Activated CD4-positive, alpha-beta T cell treated with anti-CD3 and anti-CD28 coated beads for 4 hours (primary cell): ENCODE results near the gene SYNE3.

Experiments used
- DNase-seq, 2 donors: peaks; one replicate each; pipeline ENCODE4 v3.0.0-alpha.2; 2020

SYNE3 gene

DNA sequence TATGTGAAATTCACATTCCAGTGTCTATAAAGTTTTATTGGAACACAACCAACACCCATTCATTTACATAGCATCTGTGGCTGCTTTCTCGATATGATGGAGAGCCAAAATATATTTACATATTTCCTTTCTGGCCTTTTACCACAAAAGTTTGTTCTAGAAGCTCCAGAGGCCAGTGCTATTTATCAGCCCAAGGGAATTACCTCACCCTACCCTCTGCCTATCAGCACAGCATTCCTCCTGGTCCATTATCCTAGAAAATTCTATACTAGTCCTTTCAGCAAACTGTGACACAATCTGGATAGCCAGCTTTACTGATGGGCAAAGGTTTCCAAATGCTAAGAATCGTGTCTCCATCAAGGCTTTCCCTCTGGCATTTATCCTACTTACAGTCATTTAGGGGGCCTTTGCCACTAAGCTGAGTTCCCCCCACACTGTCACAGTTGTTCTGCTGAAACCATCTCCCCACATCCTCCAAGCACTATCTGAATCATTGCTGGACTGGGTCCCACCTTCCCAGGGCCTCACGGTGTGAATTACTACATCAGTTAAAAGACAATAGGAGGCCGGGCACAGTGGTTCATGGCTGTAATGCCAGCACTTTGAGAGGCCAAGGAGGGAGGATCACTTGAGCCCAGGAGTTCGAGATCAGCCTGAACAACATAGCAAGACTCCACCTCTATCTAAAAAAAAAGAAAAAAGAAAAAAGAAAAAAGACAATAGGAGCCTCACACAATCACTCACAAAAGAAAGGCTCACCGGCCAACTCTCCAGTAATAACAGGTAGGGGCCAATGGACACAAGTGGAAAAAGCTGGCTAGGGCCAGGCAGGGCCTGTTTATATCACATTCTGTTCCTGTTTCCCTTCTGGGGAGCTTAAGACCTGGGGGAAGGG, 12.1 kb downstream of the SYNE3 start:
- no peak for DNase-seq

DNA sequence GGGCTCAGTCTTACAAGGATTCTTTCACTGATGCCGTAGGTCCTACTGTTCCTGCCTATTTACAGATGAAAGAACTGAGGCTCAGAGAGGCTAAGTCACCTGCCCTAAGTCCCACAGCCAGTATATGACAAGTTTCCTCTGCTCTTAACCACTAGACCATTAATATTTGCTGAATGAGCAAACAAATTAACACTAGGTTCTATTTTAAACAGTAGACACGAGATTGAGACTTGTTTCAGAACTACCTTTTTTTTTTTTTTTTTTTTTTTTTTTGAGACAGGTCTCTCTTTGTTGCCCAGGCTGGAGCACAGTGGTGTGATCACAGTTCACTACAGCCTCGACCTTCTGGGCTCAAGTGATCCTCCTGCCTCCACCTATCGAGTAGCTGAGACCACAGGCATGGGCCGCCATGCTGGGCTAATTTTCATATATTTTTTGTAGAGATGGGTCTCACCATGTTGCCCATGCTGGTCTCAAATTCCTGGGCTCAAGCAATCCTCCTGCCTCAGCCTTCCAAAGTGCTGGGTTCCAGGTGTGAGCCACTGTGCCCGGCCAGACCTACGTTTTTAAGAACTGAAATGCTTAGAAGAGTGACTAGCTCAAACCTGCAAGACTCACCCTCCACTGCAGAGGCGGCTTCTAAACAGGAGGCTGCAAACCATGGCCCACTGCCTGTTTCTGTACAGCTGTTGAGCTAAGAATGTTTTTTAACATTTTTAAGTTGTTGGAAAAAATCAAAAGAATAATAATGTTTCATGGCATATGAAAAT, 12.9 kb downstream of the SYNE3 start:
- DNase-seq: no peak

DNA sequence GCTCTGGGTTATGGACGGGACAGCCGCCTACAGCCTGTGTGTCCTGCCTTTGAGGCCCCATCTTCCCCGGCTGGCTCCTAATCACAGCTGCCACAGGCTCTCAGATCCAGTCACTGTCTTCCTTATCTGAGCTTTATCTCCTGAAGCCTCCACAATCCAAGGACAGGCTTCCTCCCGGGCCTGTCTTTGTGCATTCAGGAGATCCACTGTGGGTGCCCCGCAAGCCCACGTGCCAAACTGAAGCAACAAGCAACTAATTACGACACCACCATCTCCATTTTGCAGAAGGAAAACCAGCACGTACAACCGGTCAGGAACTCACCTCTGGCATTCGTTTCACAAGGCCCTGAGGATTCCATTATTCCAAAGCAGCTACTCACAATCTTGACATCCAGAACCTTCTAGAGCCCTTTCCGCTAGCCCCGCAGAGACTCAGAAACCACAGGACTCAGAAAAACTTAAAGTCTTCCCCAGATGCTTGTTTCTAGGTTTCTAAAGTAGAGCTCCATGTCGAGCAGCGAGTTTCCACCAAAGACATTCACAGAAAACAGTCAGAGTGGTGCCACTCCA, 14.0 kb downstream of the SYNE3 start:
- DNase-seq: no peak

DNA sequence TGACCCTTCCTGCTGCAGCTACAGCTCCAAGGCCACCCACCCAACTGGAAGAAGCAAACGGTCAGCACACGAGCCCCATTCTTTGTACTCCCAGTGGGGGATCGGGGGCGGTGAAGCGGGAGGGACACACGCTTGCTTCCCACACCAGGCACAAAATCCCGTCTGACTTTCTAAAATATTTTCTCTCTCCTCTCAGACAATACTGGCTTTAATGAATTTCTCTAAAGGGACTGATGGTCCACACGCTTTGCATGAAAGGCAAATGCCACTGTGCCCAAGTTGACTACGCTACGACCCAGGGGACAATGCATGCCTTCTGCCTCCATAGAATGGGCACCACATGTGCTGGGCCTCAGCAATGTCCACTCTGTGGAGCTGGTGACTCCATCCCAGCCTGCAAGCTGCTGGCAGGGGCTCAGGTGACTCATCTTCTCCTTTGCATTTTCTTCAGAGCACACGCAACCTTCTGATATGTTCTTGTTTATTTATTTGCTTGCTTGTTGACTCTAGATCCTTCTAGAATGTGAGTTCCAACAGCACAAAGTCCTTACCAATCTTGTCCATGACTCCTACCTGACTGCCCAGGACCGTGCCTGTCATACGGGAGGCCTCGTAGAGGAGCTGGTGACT, 15.6 kb downstream of the SYNE3 start:
- no peak for DNase-seq

DNA sequence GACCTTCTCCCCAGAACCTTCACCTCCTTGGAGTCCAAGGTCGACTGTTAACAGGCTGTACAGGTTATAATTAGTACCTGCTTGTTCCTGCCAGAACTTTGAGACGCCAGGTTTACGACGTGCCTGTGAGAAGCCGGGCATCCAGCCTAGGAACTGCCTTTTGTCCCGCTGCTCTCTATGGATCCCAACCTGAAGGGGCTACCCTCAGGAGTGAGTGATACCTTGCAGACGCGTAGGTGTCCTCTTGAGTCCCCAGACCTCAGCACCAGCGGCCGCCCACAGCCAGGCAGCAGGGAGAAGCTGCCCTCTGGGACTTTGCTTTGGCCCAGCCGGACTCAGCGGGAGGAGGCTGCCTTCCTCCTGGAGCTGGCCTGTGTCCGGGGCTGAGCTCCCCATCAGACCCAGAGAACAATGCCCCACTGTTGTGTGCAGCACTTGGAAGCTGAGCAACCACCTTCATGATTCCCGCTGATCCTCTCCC, 16.2 kb downstream of the SYNE3 start:
- DNase-seq: no peak

DNA sequence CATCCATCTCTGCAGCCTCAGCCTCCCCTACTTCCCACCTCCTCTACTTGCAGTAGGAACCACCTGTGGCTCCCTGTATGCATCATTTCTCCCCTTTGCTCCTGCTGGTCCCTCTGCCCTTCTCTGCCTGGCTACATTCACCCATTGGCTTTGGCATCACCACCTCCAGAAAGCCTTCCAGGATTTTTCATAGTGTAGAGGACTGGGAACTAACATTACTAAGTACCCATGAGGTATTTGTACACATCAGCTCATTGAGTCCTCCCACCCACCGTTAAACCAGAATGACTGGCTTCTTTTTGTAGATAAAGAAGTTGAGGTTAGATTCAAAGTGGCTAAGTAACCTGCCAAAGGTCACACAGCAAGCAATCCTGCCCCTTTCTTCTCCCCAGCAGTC, 17.1 kb downstream of the SYNE3 start:
- DNase-seq: no peak

DNA sequence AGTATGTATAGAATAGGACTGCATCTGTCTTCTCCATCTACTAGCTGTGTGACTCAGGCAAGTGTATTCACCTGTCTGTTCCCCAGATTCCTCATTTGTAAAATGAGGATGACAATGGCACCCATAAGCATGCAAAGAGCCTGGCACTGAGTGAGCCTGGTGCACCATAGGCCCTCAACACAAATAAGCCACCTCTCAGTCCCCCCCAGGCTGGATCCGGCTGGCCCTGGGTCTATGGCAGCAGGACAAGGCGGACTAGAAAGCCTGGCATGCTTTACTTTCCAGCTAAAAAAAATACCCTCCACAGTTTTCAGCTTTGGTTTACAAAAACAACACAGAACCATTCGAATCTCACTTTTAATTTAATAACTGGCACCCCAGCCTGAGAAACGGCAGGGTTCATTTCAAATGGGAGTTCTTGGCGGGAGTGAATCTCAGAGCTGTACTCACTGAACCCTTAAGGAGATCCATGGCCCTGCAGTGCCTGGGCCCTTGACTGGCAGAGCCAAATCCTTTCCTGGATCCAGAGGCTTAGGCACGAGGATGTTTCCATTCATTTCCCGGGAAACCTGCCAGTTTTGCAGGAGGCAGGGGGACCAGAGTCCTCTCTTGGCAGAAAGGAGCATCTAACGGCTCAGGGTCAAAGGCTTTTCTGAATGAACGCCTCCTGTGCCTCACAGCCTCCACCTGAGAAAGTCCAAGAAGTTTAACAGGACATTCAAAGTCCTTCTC, 17.7 kb downstream of the SYNE3 start:
- no peak for DNase-seq

DNA sequence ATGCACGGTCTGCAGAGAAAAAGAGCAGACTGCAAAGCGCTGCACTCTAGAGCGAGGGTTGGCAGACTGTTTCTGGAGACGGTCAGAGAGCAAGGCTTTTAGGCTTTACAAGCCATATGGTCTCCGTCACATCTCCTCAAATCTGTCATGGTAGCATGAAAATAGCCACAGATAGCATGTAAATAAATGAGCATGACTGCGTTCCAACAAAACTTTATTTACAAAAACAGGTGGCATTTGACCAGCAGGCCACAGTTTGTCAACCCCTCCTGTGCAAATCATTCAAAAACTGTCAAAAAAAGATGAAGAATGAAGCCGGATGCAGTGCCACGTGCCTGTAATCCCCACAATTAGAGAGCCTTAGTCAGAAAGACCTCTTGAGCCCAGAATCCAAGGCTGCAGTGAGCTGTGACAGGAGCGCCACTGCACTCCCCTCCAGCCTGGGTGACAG, 18.9 kb downstream of the SYNE3 start:
- DNase-seq: no peak

DNA sequence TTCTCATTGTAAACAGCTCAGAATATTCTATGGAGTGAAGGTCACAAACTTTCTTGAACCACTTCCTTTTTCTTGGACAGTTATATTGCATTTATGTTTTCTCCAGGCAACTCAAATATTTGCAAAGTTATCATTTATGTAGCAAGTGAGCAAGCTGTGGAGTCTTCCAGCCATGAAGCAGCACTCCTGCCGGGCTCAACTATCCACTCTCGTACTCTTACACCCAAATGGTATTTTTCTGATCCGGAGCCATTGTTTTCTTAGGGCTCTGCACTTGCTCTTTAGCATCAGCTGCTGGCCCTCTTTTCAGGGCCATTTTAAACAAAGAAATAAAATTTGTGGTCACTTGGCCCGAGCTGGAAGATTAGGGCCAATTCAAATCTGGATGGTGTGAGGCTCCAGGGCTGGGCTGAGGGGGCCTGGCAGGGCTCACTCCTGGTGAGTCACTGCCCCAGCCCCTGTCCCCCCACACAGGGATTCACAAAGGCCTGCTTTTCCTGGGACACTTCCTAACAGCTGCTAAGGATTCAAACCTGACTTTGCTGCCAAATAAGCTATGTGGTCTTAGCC, 19.7 kb downstream of the SYNE3 start:
- DNase-seq: no peak

DNA sequence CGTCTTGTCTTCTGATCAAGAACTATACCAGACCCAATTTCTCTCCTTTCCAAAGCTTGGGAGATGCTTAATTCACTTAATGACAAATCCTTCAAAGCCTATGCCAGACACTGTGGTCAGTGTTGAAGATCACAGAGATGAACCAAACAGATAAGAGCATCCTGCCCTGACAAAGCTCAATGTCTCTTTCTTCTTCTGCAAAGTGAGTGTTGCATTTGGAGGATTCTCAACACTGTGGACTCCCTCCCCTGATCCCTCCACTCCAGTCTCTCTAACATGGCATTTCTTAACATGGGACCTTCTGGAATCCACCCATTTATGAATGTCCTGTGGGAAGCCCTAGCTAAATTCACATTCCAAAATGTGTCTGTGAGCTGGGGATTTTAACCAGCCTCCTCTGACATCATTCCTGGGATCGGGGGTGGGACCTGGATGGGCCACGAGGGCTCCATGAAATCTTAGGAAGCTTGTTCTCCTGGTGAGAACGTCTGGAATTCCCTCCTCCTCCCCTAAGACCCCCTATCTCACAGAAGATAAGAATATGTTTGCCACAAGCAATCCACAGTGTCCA, 20.3 kb downstream of the SYNE3 start:
- no peak for DNase-seq

DNA sequence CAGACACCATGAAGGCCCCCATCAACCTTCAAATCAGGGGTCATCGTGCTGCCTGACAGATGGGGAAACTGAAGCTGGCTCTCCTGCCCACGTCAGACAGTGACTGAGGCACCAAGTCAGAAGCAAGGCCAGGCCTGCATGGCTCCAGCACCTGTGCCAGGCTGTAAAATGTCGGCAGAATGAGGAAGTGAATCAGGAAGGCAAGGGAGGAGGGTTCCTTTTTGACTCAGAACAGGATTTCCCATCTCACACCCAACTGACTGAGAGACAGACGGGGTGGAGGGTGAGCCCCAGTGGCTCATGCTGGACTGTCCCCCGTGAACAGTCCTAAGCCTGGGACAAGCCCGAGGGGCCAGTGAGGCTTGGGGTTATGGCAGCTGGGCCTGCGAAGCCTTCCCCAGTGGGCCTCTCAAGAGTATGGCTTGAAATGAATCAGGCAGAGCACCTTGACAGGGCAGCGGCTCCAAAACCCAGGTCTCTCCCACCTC, 20.9 kb downstream of the SYNE3 start:
- DNase-seq: no peak

DNA sequence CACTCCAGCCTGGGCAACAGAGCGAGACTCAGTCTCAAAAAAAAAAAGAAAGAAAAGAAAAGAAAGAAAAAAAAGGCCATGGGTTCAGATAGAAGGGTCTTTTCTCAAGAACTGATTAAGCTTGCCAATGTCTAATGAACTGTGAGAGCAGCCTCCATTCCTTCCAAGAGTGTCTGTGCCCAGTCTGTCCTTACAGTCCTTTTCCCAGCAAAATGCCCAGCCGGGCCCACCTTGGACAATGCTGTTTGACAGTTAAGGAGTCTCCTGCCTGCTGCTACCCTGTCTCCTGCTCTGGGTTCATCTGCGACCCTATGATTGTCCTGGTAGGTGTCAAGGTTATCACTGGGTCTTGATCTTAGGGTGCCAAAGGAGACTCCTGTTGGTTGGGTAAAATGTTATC, 21.4 kb downstream of the SYNE3 start:
- no peak for DNase-seq

DNA sequence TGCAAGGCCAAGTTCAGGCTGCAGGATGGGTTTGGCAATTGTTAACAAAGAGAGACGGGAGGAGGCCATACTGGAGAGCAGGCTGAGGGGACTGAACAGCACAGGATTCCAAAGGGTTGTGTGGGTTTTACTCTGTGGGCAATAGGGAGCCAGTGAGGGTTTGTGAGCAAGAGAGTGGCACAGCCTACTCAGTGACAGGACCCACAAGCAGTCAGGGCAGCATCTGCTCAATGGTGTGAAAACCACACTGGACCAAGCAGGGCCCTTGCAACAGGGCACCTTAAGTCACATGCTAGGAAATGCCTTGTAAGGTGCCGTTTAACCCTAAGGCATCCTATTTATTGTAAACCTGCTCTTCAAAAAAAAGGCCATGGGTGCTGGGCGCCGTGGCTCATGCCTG, 22.0 kb downstream of the SYNE3 start:
- DNase-seq: no peak

DNA sequence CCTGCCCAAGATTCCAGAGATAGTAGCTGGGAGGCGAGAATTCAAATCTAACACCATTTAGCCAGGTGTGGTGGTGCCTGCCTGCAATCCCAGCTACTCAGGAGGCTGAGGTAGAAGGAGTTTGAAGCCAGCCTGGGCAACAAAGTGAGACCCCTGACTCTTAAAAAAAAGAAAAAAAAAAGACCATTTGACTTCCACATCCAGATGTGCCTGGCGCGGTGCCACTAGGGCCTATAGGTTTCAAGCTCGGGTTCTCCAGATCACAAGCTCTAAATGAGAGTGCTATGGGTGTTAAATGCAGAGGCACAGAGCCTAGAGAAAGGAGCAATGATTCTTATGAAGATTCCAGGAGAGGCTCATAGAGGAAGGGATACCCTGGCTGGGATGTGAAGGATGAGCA, 22.5 kb downstream of the SYNE3 start:
- no peak for DNase-seq

DNA sequence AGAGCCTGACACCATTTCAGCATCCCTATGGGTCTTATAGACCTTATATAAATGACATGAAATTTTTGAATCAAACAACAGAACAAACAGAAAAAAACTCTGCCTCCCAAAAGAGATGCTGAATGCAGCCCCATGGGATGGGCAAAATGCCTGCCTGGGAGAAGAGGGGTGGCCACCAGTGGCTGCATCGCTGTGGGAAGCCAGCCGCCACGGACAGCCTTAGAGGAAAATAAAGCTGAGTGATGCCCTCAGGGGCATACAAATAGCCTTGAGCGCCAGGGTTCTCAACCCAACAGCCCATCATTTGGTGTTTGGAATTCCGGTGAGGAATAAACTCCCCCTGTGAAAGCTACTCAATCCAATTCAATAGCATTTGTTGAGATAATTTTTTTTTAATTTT, 22.9 kb downstream of the SYNE3 start:
- no peak for DNase-seq

DNA sequence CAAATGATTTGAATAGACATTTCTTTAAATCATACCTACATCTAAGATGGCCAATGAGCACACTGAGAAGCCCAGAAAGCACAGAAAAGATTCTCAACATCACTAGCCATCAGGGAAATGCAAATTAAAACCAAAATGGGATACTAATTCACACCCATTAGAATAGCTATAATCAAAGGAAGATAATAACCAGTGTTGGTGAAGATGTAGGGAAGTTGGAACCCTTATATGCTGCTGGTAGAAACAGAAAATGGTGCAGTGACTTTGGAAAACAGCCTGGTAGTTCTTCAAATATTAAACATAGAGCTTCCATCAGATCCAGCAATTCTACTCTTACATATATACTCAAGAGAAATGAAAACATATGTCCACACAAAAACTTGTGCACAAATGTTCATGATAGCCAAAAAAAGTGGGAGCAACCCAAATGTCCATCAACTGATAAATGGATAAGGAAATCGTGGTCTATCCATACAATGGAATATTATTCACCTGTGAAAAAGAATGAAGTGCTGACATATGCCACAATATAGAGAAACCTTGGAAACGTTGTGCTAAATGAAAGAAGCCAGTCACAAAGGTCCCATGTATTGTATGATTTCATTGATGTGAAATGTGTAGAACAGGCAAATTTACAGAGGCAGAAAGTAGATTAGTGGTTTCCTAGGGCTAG, 24.4 kb downstream of the SYNE3 start:
- no peak for DNase-seq

DNA sequence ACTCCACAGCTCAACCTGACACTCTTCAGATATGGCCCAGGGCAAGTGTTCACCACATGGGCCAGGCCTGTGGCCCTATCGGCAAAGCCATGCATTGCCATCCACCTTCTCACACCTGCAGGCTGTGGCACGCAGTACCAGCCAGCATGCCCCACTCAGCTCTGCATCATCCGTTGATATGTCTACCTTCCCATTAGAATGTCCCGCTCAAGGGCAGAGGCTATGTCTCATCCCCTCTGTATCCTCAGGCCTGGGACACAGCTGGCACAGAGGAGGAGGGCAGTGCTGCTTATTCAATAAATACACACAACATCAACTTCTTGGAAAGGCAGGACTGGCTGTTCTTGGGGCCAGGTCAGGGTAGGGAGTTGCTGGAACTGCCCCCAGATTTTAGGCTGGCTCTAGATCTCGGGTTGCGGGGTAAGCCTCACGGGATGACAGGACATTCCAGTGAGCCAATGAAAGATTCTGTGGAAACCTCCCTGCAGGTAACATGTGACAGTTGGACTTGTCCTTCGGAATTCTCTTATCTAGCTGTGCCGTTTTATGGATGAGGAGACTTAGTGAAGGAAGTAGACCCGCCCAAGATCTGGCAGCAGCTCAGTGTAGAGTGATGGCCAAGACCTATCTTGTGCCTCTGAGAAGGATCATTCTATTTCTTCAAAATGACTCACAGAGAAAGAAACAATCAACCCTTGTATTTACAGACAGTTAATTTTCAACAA, 25.6 kb downstream of the SYNE3 start:
- no peak for DNase-seq

DNA sequence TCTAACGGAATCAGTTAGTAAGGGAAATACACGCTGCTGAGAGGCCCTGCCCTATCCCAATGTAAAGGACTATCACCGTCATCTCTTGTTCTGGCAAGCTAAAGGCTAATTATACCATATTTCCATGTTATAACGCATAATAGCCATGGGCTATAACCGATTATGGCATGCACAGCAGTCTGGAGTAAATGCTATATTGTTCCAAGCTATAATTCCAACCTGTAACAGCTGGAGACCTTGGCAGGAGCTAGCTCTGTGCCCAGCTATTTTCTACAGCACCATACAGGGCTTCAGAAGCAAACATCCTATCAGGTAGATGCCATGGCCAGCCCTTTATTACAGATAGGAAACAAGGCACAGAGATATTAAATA, 26.3 kb downstream of the SYNE3 start:
- no peak for DNase-seq

DNA sequence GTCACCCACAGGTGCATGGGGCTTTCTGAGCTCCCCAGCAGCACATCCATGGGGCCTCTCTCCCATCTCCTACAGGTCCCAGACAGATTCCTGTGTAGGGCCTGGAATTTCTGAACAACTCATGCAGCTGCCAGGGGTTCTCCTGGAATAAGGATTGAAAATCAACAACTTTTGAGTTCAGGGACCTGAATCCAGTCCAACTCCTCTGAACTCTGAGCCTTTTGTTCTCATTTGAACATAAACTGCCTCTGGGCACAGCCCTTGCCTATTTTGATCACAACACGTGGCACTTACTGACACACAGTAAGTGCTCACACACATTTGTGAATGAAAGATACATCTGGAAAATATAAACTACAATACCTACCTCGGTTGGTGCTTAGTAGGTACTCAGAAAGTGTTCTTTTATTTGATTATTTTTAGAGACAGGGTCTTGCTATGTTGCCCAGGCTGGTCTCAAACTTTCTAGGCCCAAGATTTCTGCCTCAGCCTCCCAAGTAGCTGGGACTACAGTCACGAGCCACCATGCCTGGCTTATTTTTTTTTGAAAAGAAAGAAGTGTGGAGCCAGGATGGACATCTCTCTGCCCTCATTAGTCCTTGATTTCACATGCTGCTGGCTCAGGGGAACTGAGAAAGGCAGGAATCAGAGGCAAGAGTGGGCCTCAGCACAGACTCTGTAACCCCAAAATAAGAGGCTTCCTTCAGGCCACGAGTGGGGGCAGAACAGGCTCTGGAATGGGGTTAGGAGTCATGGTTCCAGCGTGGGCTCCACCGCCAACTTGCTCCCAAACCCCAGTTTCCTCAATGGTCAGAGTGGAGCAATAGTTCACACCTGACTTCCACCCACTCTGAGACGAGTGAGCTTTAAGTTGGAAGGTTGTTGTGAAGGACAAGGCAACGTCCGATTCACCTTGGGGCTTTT, 27.0 kb downstream of the SYNE3 start:
- no peak for DNase-seq
